ENCODE measurements around the gene PFKL.
"Not testable (repeated sequence)": the region's sequence is repeated elsewhere in the genome, so short reads cannot be mapped to it uniquely, and the experiment has no call there.

Gene PFKL

GRCh38 chr21:44279354-44280260, 20.2 kb upstream of the PFKL start:
- DNase-seq = peak; percentile 54

- no peak for DNase-seq
Measured at GRCh38 chr21:44281801-44282200, 18.1 kb upstream of the PFKL start.

- DNase-seq = no peak
Measured at GRCh38 chr21:44282370-44282769, 17.5 kb upstream of the PFKL start.

GRCh38 chr21:44283211-44283785, 16.6 kb upstream of the PFKL start:
- not testable (repeated sequence) for DNase-seq

GRCh38 chr21:44283948-44284347, 15.9 kb upstream of the PFKL start:
- DNase-seq = no peak

- DNase-seq = no peak
Measured at GRCh38 chr21:44285138-44285992, 14.5 kb upstream of the PFKL start, which contains the start of gene AIRE. AIRE (plus strand) TSS chr21:44285876; CDS start chr21:44286007, 131 bp downstream.

GRCh38 chr21:44286086-44286715, 13.7 kb upstream of the PFKL start:
- DNase-seq = no peak

GRCh38 chr21:44286716-44287632, 12.9 kb upstream of the PFKL start:
- DNase-seq = no peak

- DNase-seq = no peak
Measured at GRCh38 chr21:44288251-44289110, 11.4 kb upstream of the PFKL start.

GRCh38 chr21:44289381-44290010, 10.4 kb upstream of the PFKL start:
- no peak for DNase-seq

GRCh38 chr21:44290327-44291077, 9.4 kb upstream of the PFKL start:
- no peak for DNase-seq

GRCh38 chr21:44291078-44291935, 8.5 kb upstream of the PFKL start:
- DNase-seq = no peak

- no peak for DNase-seq
Measured at GRCh38 chr21:44291936-44292811, 7.7 kb upstream of the PFKL start.

- no peak for DNase-seq
Measured at GRCh38 chr21:44292812-44293195, 7.0 kb upstream of the PFKL start.

- DNase-seq = no peak
Measured at GRCh38 chr21:44293551-44294231, 6.2 kb upstream of the PFKL start.

- DNase-seq = no peak
Measured at GRCh38 chr21:44294391-44295162, 5.3 kb upstream of the PFKL start.

Data from NCI-H748 treated with DMSO at 0.1 percent for 48 hours (cell line).